Measurements from ENCODE around the gene WSCD2.
A peak's percentile ranks its signal among the peaks of the same experiment; 100 is the strongest.

Gene WSCD2
- total RNA-seq: 0 to 0.16 (median 0.03) reads per million in 18 experiments

DNA sequence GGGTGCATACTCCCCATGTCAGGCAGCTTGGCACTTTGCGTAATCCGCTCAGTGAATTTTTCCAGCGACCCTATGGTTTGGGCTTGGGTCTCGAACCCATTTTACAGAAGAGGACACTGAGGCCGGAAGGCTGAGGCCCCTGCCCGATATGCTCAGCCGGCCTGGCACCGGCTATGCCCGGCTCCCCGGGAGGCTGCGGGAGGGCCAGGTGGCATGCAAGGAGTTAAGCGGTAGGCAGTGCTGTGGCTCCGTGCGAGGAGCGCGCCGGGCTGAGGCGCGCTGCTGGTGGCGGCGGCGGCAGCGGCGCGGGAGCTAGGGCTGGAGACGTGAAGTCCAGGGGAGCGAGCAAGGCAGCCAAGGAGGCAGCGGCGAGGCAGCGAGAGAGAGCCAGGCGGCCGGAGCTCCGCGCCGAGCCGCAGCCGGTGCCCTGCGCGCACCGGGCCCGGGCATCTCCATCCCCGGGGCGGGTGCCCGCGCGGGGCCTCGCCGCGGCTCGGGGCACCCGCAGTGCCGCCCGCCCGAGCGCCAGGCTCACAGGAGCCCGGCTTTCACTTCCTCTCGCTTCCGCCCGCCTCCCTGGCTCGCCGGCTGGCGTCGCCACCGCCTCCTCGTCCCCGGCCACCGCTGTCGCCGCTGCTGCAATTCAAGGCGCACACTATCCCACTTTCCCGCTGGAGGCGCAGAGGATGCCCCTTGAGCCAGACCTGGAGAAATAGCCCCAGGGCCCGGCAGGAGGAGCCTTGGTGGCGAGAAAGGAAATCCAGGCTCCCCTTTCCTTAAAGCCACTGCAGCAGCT is at the start of gene WSCD2:
WSCD2 (plus strand) TSS at position 272 of the 796 bp plus-strand sequence. CDS start 66,545 bp downstream, outside the sequence.
- DNase-seq: peak; percentile 37 to 72

- DNase-seq: no peak
Observed at GRCh38 chr12:108079721-108080120, 49.4 kb upstream of the WSCD2 start.

- DNase-seq: no peak
Observed at GRCh38 chr12:108080363-108080762, 48.7 kb upstream of the WSCD2 start.

DNA sequence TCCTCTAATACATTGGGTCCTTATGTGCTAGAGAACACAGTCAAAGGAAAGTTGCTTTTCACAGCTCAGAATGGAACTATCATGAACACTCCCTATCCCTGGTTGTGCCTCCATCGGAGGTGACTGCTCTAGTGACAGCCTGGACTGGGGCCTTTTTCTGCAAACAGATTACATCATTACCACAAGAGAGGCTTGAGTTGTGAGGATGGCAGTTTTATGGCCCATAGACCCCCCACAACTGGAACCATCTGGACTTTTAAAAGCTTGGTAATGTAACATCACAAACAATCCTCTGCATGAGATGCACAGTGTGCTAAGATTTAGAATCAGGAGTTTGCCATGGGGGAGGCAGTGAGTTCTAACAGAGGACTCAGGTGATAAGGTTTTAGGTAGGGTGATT is 46.6 kb upstream of the WSCD2 start:
- DNase-seq: no peak

GRCh38 chr12:108087900-108088299 is 41.2 kb upstream of the WSCD2 start:
- no peak for DNase-seq

DNA sequence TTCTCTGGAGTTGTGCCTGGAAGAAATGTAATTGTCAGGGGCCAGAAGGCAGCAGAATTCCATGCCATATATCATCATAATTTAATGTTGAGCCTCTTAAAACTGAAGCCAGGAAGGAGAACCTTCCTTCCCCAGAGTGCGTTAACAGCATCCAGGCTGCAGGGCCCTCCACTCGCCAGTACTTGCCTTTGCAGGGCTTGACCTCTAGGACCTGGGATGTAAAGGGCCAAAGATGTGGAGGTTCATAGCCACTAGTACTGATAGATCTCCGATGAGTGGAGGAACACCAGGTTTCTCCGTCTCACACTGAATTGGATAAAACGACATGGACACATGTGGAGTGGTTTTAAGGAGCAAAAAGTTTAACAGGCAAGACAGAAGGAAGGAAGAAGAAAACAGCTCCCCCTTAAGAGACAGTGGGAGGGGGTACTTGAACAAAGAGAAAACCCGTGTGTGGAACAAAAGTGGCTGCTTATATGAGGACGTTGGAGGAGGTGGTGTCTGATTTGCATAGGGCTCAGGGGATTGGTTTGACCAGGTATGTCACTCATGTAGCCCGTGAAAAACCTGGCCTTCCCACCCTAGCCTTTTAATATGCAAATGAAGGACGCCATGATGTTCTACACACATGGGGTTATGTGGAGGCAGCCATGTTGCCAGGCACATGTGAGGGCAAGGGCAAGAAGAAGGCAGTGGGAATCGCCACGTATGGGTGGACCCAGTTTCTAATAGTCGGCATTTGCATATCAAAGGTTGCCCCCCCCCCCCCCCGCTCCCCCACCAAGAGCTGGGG is 38.8 kb upstream of the WSCD2 start:
- DNase-seq: no peak

- DNase-seq: no peak
Observed at GRCh38 chr12:108090932-108091678, 38.0 kb upstream of the WSCD2 start.

GRCh38 chr12:108091679-108092051 is 37.4 kb upstream of the WSCD2 start:
- no peak for DNase-seq

DNA sequence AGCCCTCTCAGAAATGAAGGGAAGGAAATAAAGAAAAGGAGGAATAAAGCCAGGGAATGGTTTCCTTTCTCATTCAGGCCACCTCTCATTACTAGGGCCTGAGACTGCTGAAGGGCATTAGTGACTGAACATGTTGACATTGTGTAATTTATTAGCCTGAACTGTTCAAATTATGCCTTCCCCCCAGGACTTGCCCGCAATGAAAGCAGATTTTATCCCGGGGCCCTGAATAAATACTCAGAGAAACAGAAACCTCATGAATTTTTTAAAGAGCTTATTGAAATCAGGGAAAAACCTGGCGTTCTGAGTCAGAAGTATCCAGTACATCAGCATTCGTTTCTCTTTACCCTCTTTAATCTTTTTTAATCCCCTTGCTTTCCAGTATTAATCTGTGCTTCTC is 35.9 kb upstream of the WSCD2 start:
- DNase-seq: no peak

GRCh38 chr12:108094056-108094649 is 34.9 kb upstream of the WSCD2 start:
- DNase-seq: no peak

DNA sequence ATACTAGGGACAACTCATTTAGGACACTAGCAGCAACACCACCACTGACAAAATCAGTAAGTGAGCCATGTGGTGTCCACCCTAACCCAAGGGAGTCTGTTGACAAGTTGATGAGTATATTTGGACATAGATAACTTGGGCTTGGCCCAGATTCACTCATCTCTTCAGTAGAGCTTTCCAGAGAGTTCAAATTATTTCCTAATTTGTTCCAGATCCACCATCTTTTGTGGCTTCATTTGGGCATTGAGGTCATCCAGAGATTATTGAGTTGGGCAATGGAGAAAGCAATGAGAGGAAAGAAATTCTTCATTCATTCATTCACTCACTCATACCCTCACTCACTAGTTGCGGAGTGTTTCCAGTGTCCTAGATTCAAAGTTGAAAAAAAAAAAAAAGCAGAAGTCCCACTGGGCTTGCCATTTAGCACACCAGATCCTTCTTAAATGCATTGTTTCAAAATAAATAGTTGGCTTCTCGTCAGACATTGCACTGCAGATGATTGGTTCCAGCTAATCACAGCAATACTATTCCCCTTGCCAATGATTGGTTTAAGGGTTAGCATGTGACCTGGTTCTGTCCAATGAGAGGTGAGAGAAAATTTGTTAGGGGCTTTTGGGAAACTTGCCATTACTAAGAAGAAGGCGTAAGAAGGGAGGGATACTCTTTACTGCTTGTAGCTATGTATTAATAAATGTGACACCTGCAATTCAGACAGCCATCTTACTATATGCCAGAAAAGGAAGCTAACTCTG is 31.8 kb upstream of the WSCD2 start:
- no peak for DNase-seq

DNA sequence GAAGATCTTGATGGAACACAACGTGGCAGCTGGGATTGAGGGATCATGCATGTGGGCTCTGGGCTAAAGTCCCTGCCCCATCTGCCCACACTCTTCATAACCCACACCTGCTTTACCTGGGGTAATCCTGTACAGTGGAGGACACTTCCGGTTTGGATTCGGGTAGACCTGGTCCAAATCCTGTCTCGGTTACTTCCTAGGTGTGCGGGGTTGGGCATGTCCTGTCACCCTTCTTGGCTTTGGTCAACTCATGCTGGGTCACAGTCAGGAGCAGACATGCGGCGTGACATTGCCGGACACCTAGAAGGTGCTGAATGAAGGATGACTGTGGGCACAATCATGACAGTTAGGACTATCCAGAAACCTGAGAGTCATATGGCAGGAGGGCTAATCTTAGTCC is 30.7 kb upstream of the WSCD2 start:
- no peak for DNase-seq

- peak; percentile 37 to 40 for DNase-seq
Observed at GRCh38 chr12:108099073-108099472, 30.0 kb upstream of the WSCD2 start.

GRCh38 chr12:108099778-108100489 is 29.2 kb upstream of the WSCD2 start:
- no peak for DNase-seq

- DNase-seq: no peak
Observed at GRCh38 chr12:108101605-108102175, 27.4 kb upstream of the WSCD2 start.

DNA sequence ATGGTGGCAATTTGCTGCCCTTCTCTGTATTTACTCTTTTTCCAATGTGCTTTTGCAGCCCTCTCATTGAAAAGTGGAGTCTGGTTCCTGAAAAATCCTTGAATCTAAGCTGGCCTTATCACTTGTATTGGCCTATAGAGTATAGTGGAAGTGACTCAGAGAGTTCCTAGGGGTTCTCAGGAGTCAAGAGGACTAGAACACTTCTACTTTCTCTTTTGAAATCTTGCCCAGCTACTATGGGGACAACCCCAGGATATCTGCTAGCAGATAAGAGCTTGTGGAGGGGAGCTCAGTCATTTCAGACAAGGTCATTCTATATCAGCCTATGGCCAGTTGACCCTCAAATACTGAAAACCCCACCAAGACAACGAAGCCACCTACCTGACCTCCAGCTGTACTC is 26.7 kb upstream of the WSCD2 start:
- DNase-seq: no peak

DNA sequence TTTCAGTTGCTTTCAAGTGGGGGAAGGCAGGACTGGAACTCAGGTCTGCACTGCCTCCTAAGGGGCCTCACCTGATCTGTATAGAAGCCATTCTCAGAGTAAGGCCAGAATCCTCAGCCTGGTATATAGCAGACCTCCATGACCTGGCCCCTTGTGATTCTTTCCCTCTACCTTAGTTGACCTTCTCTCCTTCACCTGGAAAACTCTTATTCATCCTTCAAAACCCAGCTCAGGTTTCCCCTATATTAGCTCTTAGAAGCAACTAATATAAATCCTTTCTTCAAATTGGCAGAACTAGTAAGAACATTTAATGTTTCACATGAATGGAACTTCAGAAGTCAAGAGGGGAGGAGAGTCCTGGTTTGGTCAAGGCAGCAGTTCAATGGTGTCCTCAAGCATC is 26.0 kb upstream of the WSCD2 start:
- no peak for DNase-seq

- no peak for DNase-seq
Observed at GRCh38 chr12:108103517-108103916, 25.6 kb upstream of the WSCD2 start.

DNA sequence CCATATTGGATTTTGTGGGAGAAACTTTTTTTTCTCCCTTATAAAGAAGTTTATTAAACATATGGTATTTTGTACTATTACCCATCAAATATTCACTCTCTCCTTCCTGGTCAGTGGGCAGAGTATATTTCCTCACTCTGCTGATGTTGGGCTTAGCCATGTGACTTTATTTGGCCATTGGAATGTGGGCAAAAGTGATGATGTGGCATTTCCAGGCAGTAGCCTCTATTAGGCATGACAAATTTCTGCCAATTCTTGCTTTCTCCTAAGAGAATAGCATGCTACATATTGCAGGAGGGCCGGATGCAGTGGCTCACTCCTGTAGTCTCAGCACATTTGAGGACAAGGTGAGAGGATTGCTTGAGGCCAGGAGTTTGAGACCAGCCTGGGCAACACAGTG is 24.4 kb upstream of the WSCD2 start:
- DNase-seq: no peak

DNA sequence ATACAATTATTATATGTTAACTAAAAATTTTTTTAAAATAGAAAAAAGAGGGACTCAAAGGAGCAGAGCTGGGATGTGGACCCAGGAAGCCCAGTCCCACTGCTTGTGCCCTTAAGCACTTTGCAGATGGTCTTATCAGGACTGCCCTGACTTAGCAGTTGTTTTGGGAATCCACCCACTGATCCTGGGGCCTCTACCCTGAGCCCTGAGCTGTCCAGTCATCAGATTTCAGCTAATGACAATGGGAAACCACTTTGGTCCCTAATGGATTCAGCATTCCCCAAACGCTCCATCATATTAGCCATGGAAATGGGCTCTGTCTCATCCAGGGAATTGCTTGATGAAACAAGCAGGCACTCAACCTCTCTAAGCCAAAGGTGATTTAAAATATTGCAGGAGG is 22.5 kb upstream of the WSCD2 start:
- DNase-seq: no peak

GRCh38 chr12:108107293-108107692 is 21.8 kb upstream of the WSCD2 start:
- DNase-seq: no peak
